ENCODE results near the gene MT1G. TPM values are rescaled to one million over a fixed set of nuclear protein-coding genes. Genes with fewer than 3 reads are reported as not detected.
"Not testable (repeated sequence)": the region's sequence is repeated elsewhere in the genome, so short reads cannot be mapped to it uniquely, and the experiment has no call there.

MT1G gene
- total RNA-seq, 4 donors from 2014 or later = 5.8 to 52.1 (median 16.5) TPM

DNA sequence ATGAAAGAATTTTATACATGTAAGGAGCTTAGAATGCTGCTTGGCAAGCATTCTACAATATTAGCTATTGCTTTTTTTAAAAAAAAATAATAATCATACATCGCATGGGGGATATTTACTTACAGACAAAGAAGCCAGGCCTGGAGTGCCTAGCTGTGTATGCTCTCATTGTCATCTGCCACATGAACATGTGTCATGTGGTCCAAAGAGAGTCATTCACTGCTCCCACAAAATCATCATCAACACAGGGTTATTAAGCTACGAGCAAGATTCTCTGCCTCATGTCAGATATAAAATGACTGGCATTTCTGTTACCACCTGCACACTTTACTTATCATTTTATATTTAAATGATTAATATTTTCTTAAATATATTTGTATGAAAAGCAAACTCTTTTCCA, 44.2 kb downstream of the MT1G start:
- intact Hi-C loops (cut with DNase I) = no loop called here

DNA sequence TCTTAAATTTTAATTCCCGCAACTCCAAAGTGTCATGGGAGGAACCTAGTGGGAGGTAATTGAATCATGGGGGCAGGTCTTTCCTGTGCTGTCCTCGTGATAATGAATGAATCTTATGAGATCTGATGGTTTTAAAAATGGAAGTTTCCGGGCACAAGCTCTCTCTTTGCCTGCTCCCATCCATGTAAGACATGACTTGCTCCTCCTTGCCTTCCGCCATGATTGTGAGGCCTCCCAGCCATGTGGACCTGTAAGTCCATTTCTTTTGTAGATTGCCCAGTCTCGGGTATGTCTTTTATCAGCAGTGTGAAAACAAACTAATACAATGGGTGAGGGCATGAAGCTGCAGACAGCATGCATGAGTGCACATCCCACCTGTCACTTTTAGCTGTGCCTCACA, 44.7 kb downstream of the MT1G start:
- H3K4me3 ChIP-seq; DNase-seq; intact Hi-C loops (cut with DNase I); H3K9me3 ChIP-seq; H3K36me3 ChIP-seq; H3K27ac ChIP-seq: not testable (repeated sequence)
- peaks cover 0 to 18% (median 0%) of the 10 kb centered on the region in 4 donors for H3K27me3 ChIP-seq
- 88 to 89% methylated on average over 5 of the region's 5 CpGs for WGBS, 2 donors
- peaks cover 6 to 39% (median 9%) of the 10 kb centered on the region in 3 donors for H3K4me1 ChIP-seq

More for the DNA sequence above, 44.2 kb downstream of the MT1G start:
- Histone ChIP-seq H3K4me1 (peaks cover 6 to 34% (median 9%) of the 10 kb centered on the region in 3 donors), H3K27ac (no peak overlapping the region), H3K27me3 (peaks cover 0 to 13% (median 0%) of the 10 kb centered on the region in 4 donors), H3K36me3 (no peaks in the 10 kb centered on the region), H3K4me3 (no peak overlapping the region), H3K9me3 (no peaks in the 10 kb centered on the region)
- 92% methylated on average over 2 of the region's 2 CpGs for WGBS, 2 donors
- DNase-seq = no peak
- TF ChIP-seq CTCF (IDR thresholded peaks at IDR 0.05) (no peak), POLR2A (IDR thresholded peaks at IDR 0.05) (no peak)

GRCh38 chr16:56621665-56622445, 46.0 kb downstream of the MT1G start:
- DNase-seq; H3K9me3 ChIP-seq; intact Hi-C loops (cut with DNase I); H3K36me3 ChIP-seq; H3K4me3 ChIP-seq: not testable (repeated sequence)
- Histone ChIP-seq H3K4me1 (peaks cover 14 to 43% (median 19%) of the 10 kb centered on the region in 3 donors), H3K27me3 (peaks cover 0 to 28% (median 0%) of the 10 kb centered on the region in 4 donors), H3K27ac (peak overlapping the region in 2 of 4 donors; percentile 58 to 59)
- WGBS, 2 donors = 77 to 83% methylated on average over 2 of the region's 4 CpGs

GRCh38 chr16:56620339-56620897, 47.4 kb downstream of the MT1G start:
- 93% methylated on average over 7 of the region's 8 CpGs for WGBS, 2 donors
- intact Hi-C loops (cut with DNase I) = no loop called here

GRCh38 chr16:56618138-56618537, 49.7 kb downstream of the MT1G start:
- no peak overlapping the region for H3K4me3 ChIP-seq
- no peaks in the 10 kb centered on the region for H3K9me3 ChIP-seq
- H3K27ac ChIP-seq = no peak overlapping the region
- H3K4me1 ChIP-seq = peaks cover 9 to 22% (median 11%) of the 10 kb centered on the region in 3 donors
- TF ChIP-seq CTCF (IDR thresholded peaks at IDR 0.05) (no peak), POLR2A (IDR thresholded peaks at IDR 0.05) (no peak)
- no peak for DNase-seq
- WGBS, 2 donors = 63 to 82% methylated on average over 4 to 5 of the region's 6 CpGs
- no peaks in the 10 kb centered on the region for H3K36me3 ChIP-seq
- H3K27me3 ChIP-seq = peaks cover 0 to 19% (median 0%) of the 10 kb centered on the region in 4 donors
- intact Hi-C loops (cut with DNase I) = no loop called here

More at GRCh38 chr16:56620339-56620897, 47.4 kb downstream of the MT1G start:
- TF ChIP-seq POLR2A (IDR thresholded peaks at IDR 0.05) (no peak), CTCF (IDR thresholded peaks at IDR 0.05) (no peak)
- DNase-seq = no peak
- H3K36me3 ChIP-seq = no peaks in the 10 kb centered on the region
- H3K27me3 ChIP-seq = peaks cover 0 to 21% (median 0%) of the 10 kb centered on the region in 4 donors
- H3K4me1 ChIP-seq = peaks cover 11 to 32% (median 11%) of the 10 kb centered on the region in 3 donors
- no peaks in the 10 kb centered on the region for H3K9me3 ChIP-seq
- H3K27ac ChIP-seq = no peak overlapping the region
- no peak overlapping the region for H3K4me3 ChIP-seq
